Skeletal muscle satellite cell (primary cell): Measurements from ENCODE around the gene TSPAN5.

Experiments used
- H3K27me3 ChIP-seq: 2 replicates; pipeline ENCODE4 v1.7.0; 2013; ENCODE audit warnings: low read length; ENCODE audit not compliant: control insufficient read depth, insufficient read depth
- H3K36me3 ChIP-seq: 2 replicates; pipeline ENCODE4 v1.7.0; 2013; ENCODE audit warnings: mild to moderate bottlenecking, control low read depth, low read length; ENCODE audit not compliant: insufficient read depth
- H3K4me1 ChIP-seq: 2 replicates; pipeline ENCODE4 v1.7.0; 2013; ENCODE audit warnings: low read length; ENCODE audit not compliant: control insufficient read depth, insufficient read depth
- H3K4me2 ChIP-seq: 2 replicates; pipeline ENCODE4 v1.7.0; 2013; ENCODE audit warnings: mild to moderate bottlenecking, low read length
- H3K4me3 ChIP-seq: 2 replicates; pipeline ENCODE4 v1.7.0; 2013; ENCODE audit warnings: low read length
- H3K9ac ChIP-seq: 2 replicates; pipeline ENCODE4 v1.7.0; 2013; ENCODE audit warnings: mild to moderate bottlenecking, low read depth, low read length, moderate library complexity
- H3K9me3 ChIP-seq: replicated peaks from 2 replicates; pipeline ENCODE4 v1.7.0; 2013; ENCODE audit warnings: mild to moderate bottlenecking, control low read depth, low read length

The TSPAN5 gene

GRCh38 chr4:98519268-98519977 is 139.0 kb downstream of the TSPAN5 start:
- H3K4me1 ChIP-seq, result peaks cover 83% of the 10 kb centered on the region
- H3K9me3 ChIP-seq, result no peaks in the 10 kb centered on the region
- no peak overlapping the region for H3K4me3 ChIP-seq
- peak overlapping the region; percentile 12 for H3K4me2 ChIP-seq
- H3K36me3 ChIP-seq, result no peaks in the 10 kb centered on the region
- H3K27me3 ChIP-seq, result no peaks in the 10 kb centered on the region
- H3K9ac ChIP-seq, result no peak overlapping the region

- Histone ChIP-seq H3K4me1 (peaks cover 76% of the 10 kb centered on the region), H3K27me3 (no peaks in the 10 kb centered on the region), H3K9ac (no peak overlapping the region), H3K36me3 (no peaks in the 10 kb centered on the region), H3K9me3 (no peaks in the 10 kb centered on the region), H3K4me2 (no peak overlapping the region), H3K4me3 (no peak overlapping the region)
These were observed 139.7 kb downstream of the TSPAN5 start for GRCh38 chr4:98518559-98519267.

GRCh38 chr4:98517218-98518021 is 141.0 kb downstream of the TSPAN5 start:
- H3K4me3 ChIP-seq, result peak overlapping the region; percentile 1
- no peaks in the 10 kb centered on the region for H3K9me3 ChIP-seq
- H3K9ac ChIP-seq, result no peak overlapping the region
- peak overlapping the region; percentile 68 for H3K4me2 ChIP-seq
- no peaks in the 10 kb centered on the region for H3K36me3 ChIP-seq
- H3K27me3 ChIP-seq, result no peaks in the 10 kb centered on the region
- H3K4me1 ChIP-seq, result peaks cover 64% of the 10 kb centered on the region

GRCh38 chr4:98516441-98517217 is 141.8 kb downstream of the TSPAN5 start:
- H3K27me3 ChIP-seq, result no peaks in the 10 kb centered on the region
- H3K9me3 ChIP-seq, result no peaks in the 10 kb centered on the region
- H3K36me3 ChIP-seq, result no peaks in the 10 kb centered on the region
- H3K9ac ChIP-seq, result peak overlapping the region; percentile 59
- peak overlapping the region; percentile 31 for H3K4me3 ChIP-seq
- peak overlapping the region; percentile 68 for H3K4me2 ChIP-seq
- peaks cover 56% of the 10 kb centered on the region for H3K4me1 ChIP-seq

- H3K9ac ChIP-seq, result peak overlapping the region; percentile 59
- peak overlapping the region; percentile 31 for H3K4me3 ChIP-seq
- H3K4me1 ChIP-seq, result peaks cover 57% of the 10 kb centered on the region
- no peaks in the 10 kb centered on the region for H3K9me3 ChIP-seq
- H3K36me3 ChIP-seq, result no peaks in the 10 kb centered on the region
- no peaks in the 10 kb centered on the region for H3K27me3 ChIP-seq
- peak overlapping the region; percentile 68 for H3K4me2 ChIP-seq
These were observed 142.4 kb downstream of the TSPAN5 start for GRCh38 chr4:98516042-98516440.

- no peaks in the 10 kb centered on the region for H3K36me3 ChIP-seq
- H3K9me3 ChIP-seq, result no peaks in the 10 kb centered on the region
- H3K4me3 ChIP-seq, result no peak overlapping the region
- peak overlapping the region; percentile 68 for H3K4me2 ChIP-seq
- no peak overlapping the region for H3K9ac ChIP-seq
- no peaks in the 10 kb centered on the region for H3K27me3 ChIP-seq
- H3K4me1 ChIP-seq, result peaks cover 63% of the 10 kb centered on the region
These were observed 143.0 kb downstream of the TSPAN5 start for GRCh38 chr4:98515470-98515809.

GRCh38 chr4:98514741-98515469 is 143.5 kb downstream of the TSPAN5 start:
- H3K4me1 ChIP-seq, result peaks cover 67% of the 10 kb centered on the region
- H3K4me3 ChIP-seq, result no peak overlapping the region
- H3K4me2 ChIP-seq, result no peak overlapping the region
- H3K9me3 ChIP-seq, result no peaks in the 10 kb centered on the region
- no peaks in the 10 kb centered on the region for H3K27me3 ChIP-seq
- H3K36me3 ChIP-seq, result no peaks in the 10 kb centered on the region
- H3K9ac ChIP-seq, result no peak overlapping the region

- Histone ChIP-seq H3K9ac (no peak overlapping the region), H3K36me3 (no peaks in the 10 kb centered on the region), H3K4me1 (peaks cover 59% of the 10 kb centered on the region), H3K4me2 (no peak overlapping the region), H3K4me3 (no peak overlapping the region), H3K9me3 (no peaks in the 10 kb centered on the region), H3K27me3 (no peaks in the 10 kb centered on the region)
These were observed 145.5 kb downstream of the TSPAN5 start for GRCh38 chr4:98512918-98513317.

- Histone ChIP-seq H3K27me3 (no peaks in the 10 kb centered on the region), H3K4me2 (peak overlapping the region; percentile 7), H3K9ac (no peak overlapping the region), H3K4me1 (peaks cover 40% of the 10 kb centered on the region), H3K36me3 (peaks cover 10% of the 10 kb centered on the region), H3K4me3 (no peak overlapping the region), H3K9me3 (no peaks in the 10 kb centered on the region)
These were observed 147.5 kb downstream of the TSPAN5 start for GRCh38 chr4:98510757-98511517.

- Histone ChIP-seq H3K4me1 (peaks cover 34% of the 10 kb centered on the region), H3K9me3 (no peaks in the 10 kb centered on the region), H3K4me3 (no peak overlapping the region), H3K9ac (no peak overlapping the region), H3K4me2 (peak overlapping the region; percentile 7), H3K27me3 (no peaks in the 10 kb centered on the region), H3K36me3 (peaks cover 10% of the 10 kb centered on the region)
These were observed 148.1 kb downstream of the TSPAN5 start for GRCh38 chr4:98510340-98510739.
